Measurements from ENCODE around the gene RABGAP1L. TPM values are rescaled to one million over a fixed set of nuclear protein-coding genes. Genes with fewer than 3 reads are reported as not detected.

The RABGAP1L gene
- total RNA-seq, 1 donor from 2014 or later, result 48.5 TPM

DNA sequence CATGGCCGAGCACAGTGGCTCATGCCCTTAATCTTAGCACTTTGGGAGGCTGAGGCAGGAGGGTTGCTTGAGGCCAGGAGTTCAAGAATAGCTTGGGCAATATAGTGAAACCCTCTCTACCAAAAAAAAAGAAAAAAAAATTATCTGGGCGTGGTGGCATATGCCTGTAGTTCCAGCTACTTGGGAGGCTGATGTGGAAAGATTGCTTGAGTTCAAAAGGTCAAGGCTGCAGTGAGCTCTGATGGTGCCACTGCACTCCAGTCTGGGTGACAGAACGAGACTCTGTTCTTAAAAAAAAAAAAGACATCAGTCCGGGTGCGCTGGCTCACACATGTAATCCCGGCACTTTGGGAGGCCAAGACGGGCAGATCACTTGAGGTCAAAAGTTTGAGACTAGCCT lies 589.3 kb downstream of the RABGAP1L start:
- Mint-ChIP-seq H3K4me3 (no peak overlapping the region), H3K27ac (no peak overlapping the region), H3K9me3 (no peaks in the 10 kb centered on the region)

DNA sequence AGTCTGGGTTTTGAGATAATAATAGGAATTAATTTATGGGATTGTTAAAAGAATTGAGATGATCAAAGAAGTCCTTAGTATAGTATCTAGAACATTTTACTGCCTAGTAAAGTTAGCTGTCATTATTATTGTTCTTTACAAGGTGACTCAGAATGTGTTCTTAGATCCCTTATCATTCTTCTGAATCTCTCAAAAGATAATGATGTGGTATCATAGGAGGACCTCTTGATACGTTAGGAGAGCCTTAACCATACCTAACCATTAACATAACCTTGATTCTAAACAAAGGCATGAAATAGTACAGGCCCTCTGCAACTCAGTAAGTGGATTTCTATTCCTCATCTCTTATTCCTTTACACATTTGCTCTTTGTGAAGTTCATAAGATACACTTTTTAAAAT lies 593.8 kb downstream of the RABGAP1L start:
- H3K27ac Mint-ChIP-seq, result no peak overlapping the region
- TF ChIP-seq, protein P1, sequence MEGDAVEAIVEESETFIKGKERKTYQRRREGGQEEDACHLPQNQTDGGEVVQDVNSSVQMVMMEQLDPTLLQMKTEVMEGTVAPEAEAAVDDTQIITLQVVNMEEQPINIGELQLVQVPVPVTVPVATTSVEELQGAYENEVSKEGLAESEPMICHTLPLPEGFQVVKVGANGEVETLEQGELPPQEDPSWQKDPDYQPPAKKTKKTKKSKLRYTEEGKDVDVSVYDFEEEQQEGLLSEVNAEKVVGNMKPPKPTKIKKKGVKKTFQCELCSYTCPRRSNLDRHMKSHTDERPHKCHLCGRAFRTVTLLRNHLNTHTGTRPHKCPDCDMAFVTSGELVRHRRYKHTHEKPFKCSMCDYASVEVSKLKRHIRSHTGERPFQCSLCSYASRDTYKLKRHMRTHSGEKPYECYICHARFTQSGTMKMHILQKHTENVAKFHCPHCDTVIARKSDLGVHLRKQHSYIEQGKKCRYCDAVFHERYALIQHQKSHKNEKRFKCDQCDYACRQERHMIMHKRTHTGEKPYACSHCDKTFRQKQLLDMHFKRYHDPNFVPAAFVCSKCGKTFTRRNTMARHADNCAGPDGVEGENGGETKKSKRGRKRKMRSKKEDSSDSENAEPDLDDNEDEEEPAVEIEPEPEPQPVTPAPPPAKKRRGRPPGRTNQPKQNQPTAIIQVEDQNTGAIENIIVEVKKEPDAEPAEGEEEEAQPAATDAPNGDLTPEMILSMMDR (IDR thresholded peaks at IDR 0.05; ENCODE audit: unreplicated experiment), result no peak
- no peak for DNase-seq (ENCODE audit: low spot score in 2 of 2, unreplicated experiment in 2 of 2)
- no peak overlapping the region for H3K4me3 Mint-ChIP-seq
- H3K27me3 Mint-ChIP-seq (ENCODE audit: low read depth), result no peaks in the 10 kb centered on the region
- H3K4me1 Mint-ChIP-seq, result no peaks in the 10 kb centered on the region
- H3K36me3 Mint-ChIP-seq, result no peaks in the 10 kb centered on the region
- peaks cover 2% of the 10 kb centered on the region for H3K9me3 Mint-ChIP-seq

More for the DNA sequence above, 589.3 kb downstream of the RABGAP1L start:
- no peak for DNase-seq (ENCODE audit: low spot score in 2 of 2, unreplicated experiment in 2 of 2)
- no peaks in the 10 kb centered on the region for H3K4me1 Mint-ChIP-seq
- no peaks in the 10 kb centered on the region for H3K36me3 Mint-ChIP-seq
- H3K27me3 Mint-ChIP-seq (ENCODE audit: low read depth), result no peaks in the 10 kb centered on the region
- TF ChIP-seq, protein P1 (IDR thresholded peaks at IDR 0.05; ENCODE audit: unreplicated experiment), result no peak

DNA sequence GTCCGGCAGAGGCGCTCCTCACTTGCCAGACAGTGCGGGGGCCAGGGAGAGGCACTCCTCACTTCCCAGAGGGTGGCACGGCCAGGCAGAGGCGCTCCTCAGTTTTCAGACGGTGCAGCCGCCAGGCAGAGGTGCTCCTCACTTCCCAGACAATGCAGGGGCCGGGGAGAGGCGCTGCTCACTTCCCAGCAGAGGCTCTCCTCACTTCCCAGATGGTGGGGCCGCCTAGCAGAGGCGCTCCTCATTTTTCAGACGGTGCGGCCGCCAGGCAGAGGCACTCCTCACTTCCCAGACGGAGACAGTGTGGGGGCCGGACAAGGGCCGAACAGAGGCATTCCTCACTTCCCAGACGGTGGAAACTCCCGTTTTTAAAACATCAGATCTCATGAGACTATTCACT lies 602.0 kb downstream of the RABGAP1L start:
- H3K4me3 Mint-ChIP-seq, result no peak overlapping the region
- H3K9me3 Mint-ChIP-seq, result peaks cover 12% of the 10 kb centered on the region
- H3K27ac Mint-ChIP-seq, result no peak overlapping the region
- no peaks in the 10 kb centered on the region for H3K27me3 Mint-ChIP-seq (ENCODE audit: low read depth)
- no peak for DNase-seq (ENCODE audit: low spot score in 2 of 2, unreplicated experiment in 2 of 2)
- no peaks in the 10 kb centered on the region for H3K4me1 Mint-ChIP-seq
- H3K36me3 Mint-ChIP-seq, result no peaks in the 10 kb centered on the region
- TF ChIP-seq, protein P1 (IDR thresholded peaks at IDR 0.05; ENCODE audit: unreplicated experiment), result no peak

DNA sequence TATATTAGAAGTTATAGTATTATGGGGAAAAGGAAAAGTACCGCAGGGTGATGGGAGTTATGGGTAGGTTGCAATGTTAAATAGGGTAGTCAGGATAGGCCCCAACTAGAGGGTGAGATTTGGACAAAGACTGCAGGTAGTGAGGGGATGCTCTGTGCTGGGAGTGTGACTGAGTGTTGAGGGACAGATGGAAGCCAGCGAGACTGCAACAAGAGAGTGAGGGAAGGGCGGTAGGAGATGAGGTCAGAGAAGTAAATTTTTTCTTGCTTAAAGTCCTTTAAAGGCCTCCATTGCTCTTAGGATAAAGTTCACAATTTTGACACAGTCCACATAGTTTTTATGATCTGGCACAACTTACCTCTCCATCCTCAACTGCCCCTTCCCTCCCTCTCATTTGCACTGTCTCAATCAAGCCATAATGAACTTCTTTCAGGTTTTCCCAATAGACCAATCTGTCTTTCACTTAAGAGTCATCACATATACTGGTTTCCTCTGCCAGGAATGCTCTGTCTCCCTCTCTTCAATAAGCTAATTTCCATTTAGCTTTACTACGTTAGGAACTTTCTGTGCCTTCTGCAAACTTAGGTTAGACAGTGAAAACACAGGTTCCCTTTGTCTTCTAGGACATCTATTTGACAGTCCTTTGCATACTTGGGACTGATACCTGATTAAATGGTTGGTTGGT lies 602.7 kb downstream of the RABGAP1L start:
- Mint-ChIP-seq H3K27me3 (ENCODE audit: low read depth) (no peaks in the 10 kb centered on the region), H3K4me3 (no peak overlapping the region)
- TF ChIP-seq, protein P1 (IDR thresholded peaks at IDR 0.05; ENCODE audit: unreplicated experiment), result no peak

DNA sequence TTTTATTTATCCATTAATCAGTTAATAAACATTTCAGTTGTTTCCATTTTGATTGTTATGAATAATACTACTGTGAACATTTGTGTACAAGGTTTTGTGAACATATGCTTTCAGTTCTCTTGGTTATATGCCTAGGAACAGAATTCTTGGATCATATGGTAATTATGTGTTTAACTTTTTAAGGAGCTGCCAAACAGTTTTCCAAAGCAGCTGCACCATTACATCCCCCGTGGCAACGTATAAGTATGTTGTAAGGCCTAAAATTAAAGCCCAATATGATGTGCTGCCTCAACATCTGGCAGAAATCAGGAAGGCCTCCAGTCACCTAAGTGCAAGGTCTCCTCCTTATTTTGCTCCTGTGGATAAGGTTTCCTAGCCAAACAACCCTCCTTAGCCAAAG lies 604.9 kb downstream of the RABGAP1L start:
- no peaks in the 10 kb centered on the region for H3K27me3 Mint-ChIP-seq (ENCODE audit: low read depth)
- DNase-seq (ENCODE audit: low spot score in 2 of 2, unreplicated experiment in 2 of 2), result no peak
- H3K27ac Mint-ChIP-seq, result no peak overlapping the region
- no peak overlapping the region for H3K4me3 Mint-ChIP-seq
- no peaks in the 10 kb centered on the region for H3K36me3 Mint-ChIP-seq
- peaks cover 4% of the 10 kb centered on the region for H3K9me3 Mint-ChIP-seq
- TF ChIP-seq, protein P1 (IDR thresholded peaks at IDR 0.05; ENCODE audit: unreplicated experiment), result no peak
- peaks cover 7% of the 10 kb centered on the region for H3K4me1 Mint-ChIP-seq

More for the DNA sequence above, 602.7 kb downstream of the RABGAP1L start:
- Mint-ChIP-seq H3K4me1 (no peaks in the 10 kb centered on the region), H3K27ac (no peak overlapping the region), H3K36me3 (no peaks in the 10 kb centered on the region), H3K9me3 (peaks cover 12% of the 10 kb centered on the region)
- DNase-seq (ENCODE audit: low spot score in 2 of 2, unreplicated experiment in 2 of 2), result no peak
